ENCODE results near the gene WDFY2.

WDFY2 gene

GRCh38 chr13:51585696-51586095 lies 1.4 kb downstream of the WDFY2 start:
- no peak for DNase-seq
- WGBS (ENCODE audit: extremely low coverage, insufficient coverage, insufficient read length), result no CpG with 5 or more reads among the region's 4 CpGs
- no peak overlapping the region for H3K18ac ChIP-seq (ENCODE audit: low read length)

GRCh38 chr13:51587372-51587771 lies 3.1 kb downstream of the WDFY2 start:
- Histone ChIP-seq H3K23ac (ENCODE audit: low read length) (no peak overlapping the region), H2AFZ (ENCODE audit: insufficient read depth, low read length, poor library complexity) (no peak overlapping the region), H3K27me3 (ENCODE audit: insufficient read depth, low read length) (no peaks in the 10 kb centered on the region), H3K4me3 (ENCODE audit: low read depth, low read length) (no peak overlapping the region), H3K27ac (ENCODE audit: low read depth, low read length) (no peak overlapping the region), H3K14ac (ENCODE audit: low read length) (no peak overlapping the region), H4K91ac (ENCODE audit: low read depth, low read length) (no peak overlapping the region), H3K79me1 (ENCODE audit: low read length) (peaks cover 15% of the 10 kb centered on the region), H3K36me3 (ENCODE audit: control insufficient read depth in 1 of 2, insufficient read depth in 2 of 2, low read length in 2 of 2) (no peaks in the 10 kb centered on the region), H3K4me2 (ENCODE audit: low read length) (no peak overlapping the region), H3K4ac (ENCODE audit: low read depth, low read length) (no peak overlapping the region), H4K8ac (ENCODE audit: low read depth, low read length) (no peak overlapping the region), H3K18ac (ENCODE audit: low read length) (no peak overlapping the region), H3K79me2 (ENCODE audit: control insufficient read depth, insufficient read depth, low read length, poor library complexity) (peaks cover 10% of the 10 kb centered on the region), H4K12ac (ENCODE audit: low read depth, low read length) (no peak overlapping the region), H3K4me1 (ENCODE audit: control insufficient read depth in 1 of 2, insufficient read depth in 2 of 2, low read length in 2 of 2) (peaks cover 11 to 13% of the 10 kb centered on the region in 2 experiments), H2BK12ac (ENCODE audit: low read length) (no peak overlapping the region), H2BK120ac (ENCODE audit: insufficient read depth, low read length, poor library complexity) (no peak overlapping the region), H3K9ac (ENCODE audit: low read length) (no peak overlapping the region), H2BK5ac (ENCODE audit: low read depth, low read length, poor library complexity) (no peak overlapping the region), H3K9me3 (ENCODE audit: insufficient read depth, low read depth, low read length) (no peaks in the 10 kb centered on the region), H2AK5ac (ENCODE audit: low read length) (no peak overlapping the region)
- DNase-seq, result no peak
- no CpG with 5 or more reads among the region's 3 CpGs for WGBS (ENCODE audit: extremely low coverage, insufficient coverage, insufficient read length)

More at GRCh38 chr13:51585696-51586095, 1.4 kb downstream of the WDFY2 start:
- Histone ChIP-seq H2BK120ac (ENCODE audit: insufficient read depth, low read length, poor library complexity) (no peak overlapping the region), H4K91ac (ENCODE audit: low read depth, low read length) (no peak overlapping the region), H3K27ac (ENCODE audit: low read depth, low read length) (no peak overlapping the region), H2BK5ac (ENCODE audit: low read depth, low read length, poor library complexity) (no peak overlapping the region), H3K14ac (ENCODE audit: low read length) (no peak overlapping the region), H3K9me3 (ENCODE audit: insufficient read depth, low read depth, low read length) (no peaks in the 10 kb centered on the region), H3K4me1 (ENCODE audit: control insufficient read depth in 1 of 2, insufficient read depth in 2 of 2, low read length in 2 of 2) (peaks cover 7 to 9% of the 10 kb centered on the region in 2 experiments), H3K9ac (ENCODE audit: low read length) (no peak overlapping the region), H3K79me2 (ENCODE audit: control insufficient read depth, insufficient read depth, low read length, poor library complexity) (peaks cover 10% of the 10 kb centered on the region), H4K12ac (ENCODE audit: low read depth, low read length) (no peak overlapping the region), H3K36me3 (ENCODE audit: control insufficient read depth in 1 of 2, insufficient read depth in 2 of 2, low read length in 2 of 2) (no peaks in the 10 kb centered on the region), H3K4me2 (ENCODE audit: low read length) (peak overlapping the region; percentile 22), H3K79me1 (ENCODE audit: low read length) (peaks cover 15% of the 10 kb centered on the region), H2BK12ac (ENCODE audit: low read length) (no peak overlapping the region), H3K4me3 (ENCODE audit: low read depth, low read length) (no peak overlapping the region), H3K27me3 (ENCODE audit: insufficient read depth, low read length) (no peaks in the 10 kb centered on the region), H3K23ac (ENCODE audit: low read length) (no peak overlapping the region), H2AK5ac (ENCODE audit: low read length) (no peak overlapping the region), H2AFZ (ENCODE audit: insufficient read depth, low read length, poor library complexity) (no peak overlapping the region), H3K4ac (ENCODE audit: low read depth, low read length) (no peak overlapping the region), H4K8ac (ENCODE audit: low read depth, low read length) (no peak overlapping the region)

- H3K79me2 ChIP-seq (ENCODE audit: control insufficient read depth, insufficient read depth, low read length, poor library complexity), result peaks cover 10% of the 10 kb centered on the region
- H2BK120ac ChIP-seq (ENCODE audit: insufficient read depth, low read length, poor library complexity), result no peak overlapping the region
- H3K27ac ChIP-seq (ENCODE audit: low read depth, low read length), result no peak overlapping the region
- H3K4me3 ChIP-seq (ENCODE audit: low read depth, low read length), result no peak overlapping the region
- H4K12ac ChIP-seq (ENCODE audit: low read depth, low read length), result no peak overlapping the region
- H3K23ac ChIP-seq (ENCODE audit: low read length), result no peak overlapping the region
- no peak for DNase-seq
- H2AFZ ChIP-seq (ENCODE audit: insufficient read depth, low read length, poor library complexity), result no peak overlapping the region
- H3K36me3 ChIP-seq (ENCODE audit: control insufficient read depth in 1 of 2, insufficient read depth in 2 of 2, low read length in 2 of 2), result no peaks in the 10 kb centered on the region
- no peak overlapping the region for H3K18ac ChIP-seq (ENCODE audit: low read length)
- H4K8ac ChIP-seq (ENCODE audit: low read depth, low read length), result no peak overlapping the region
- no peak overlapping the region for H2AK5ac ChIP-seq (ENCODE audit: low read length)
- no peak overlapping the region for H2BK5ac ChIP-seq (ENCODE audit: low read depth, low read length, poor library complexity)
- H3K4me2 ChIP-seq (ENCODE audit: low read length), result no peak overlapping the region
- H3K4ac ChIP-seq (ENCODE audit: low read depth, low read length), result peak overlapping the region; percentile 80
- no peaks in the 10 kb centered on the region for H3K9me3 ChIP-seq (ENCODE audit: insufficient read depth, low read depth, low read length)
- H3K79me1 ChIP-seq (ENCODE audit: low read length), result peaks cover 12% of the 10 kb centered on the region
- H3K4me1 ChIP-seq (ENCODE audit: control insufficient read depth in 1 of 2, insufficient read depth in 2 of 2, low read length in 2 of 2), result peaks cover 7 to 10% of the 10 kb centered on the region in 2 experiments
- no peak overlapping the region for H3K9ac ChIP-seq (ENCODE audit: low read length)
- WGBS (ENCODE audit: extremely low coverage, insufficient coverage, insufficient read length), result no CpG with 5 or more reads among the region's 2 CpGs
- H3K14ac ChIP-seq (ENCODE audit: low read length), result no peak overlapping the region
- no peaks in the 10 kb centered on the region for H3K27me3 ChIP-seq (ENCODE audit: insufficient read depth, low read length)
- no peak overlapping the region for H2BK12ac ChIP-seq (ENCODE audit: low read length)
- H4K91ac ChIP-seq (ENCODE audit: low read depth, low read length), result no peak overlapping the region
These were observed 4.2 kb downstream of the WDFY2 start for GRCh38 chr13:51588406-51588949.

DNA sequence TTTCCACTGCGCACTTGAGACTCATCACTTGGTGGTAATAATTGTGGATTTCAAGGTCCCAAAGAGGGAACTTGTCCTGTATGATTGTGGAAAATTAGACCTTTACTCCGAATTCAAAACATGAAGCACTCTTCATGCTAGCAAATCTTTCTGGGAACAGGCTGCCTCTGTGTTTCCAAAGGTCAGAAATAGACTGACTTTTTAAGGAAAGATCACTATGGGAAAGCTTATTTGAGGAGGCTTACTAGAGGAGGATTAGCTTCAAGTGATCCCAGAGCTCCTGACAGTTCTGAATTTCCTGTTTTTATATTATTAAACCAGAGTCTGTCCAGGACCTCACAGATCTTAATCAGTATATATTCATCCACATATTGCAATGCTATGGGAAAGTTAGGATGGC lies 5.5 kb downstream of the WDFY2 start:
- WGBS (ENCODE audit: extremely low coverage, insufficient coverage, insufficient read length), result no CpG with 5 or more reads among the region's 2 CpGs
- no peak for DNase-seq
- Histone ChIP-seq H3K9me3 (ENCODE audit: insufficient read depth, low read depth, low read length) (no peaks in the 10 kb centered on the region), H3K79me2 (ENCODE audit: control insufficient read depth, insufficient read depth, low read length, poor library complexity) (peaks cover 8% of the 10 kb centered on the region), H2AK5ac (ENCODE audit: low read length) (no peak overlapping the region), H3K9ac (ENCODE audit: low read length) (no peak overlapping the region), H2BK5ac (ENCODE audit: low read depth, low read length, poor library complexity) (no peak overlapping the region), H3K23ac (ENCODE audit: low read length) (no peak overlapping the region), H3K4me1 (ENCODE audit: control insufficient read depth in 1 of 2, insufficient read depth in 2 of 2, low read length in 2 of 2) (peaks cover 6 to 10% of the 10 kb centered on the region in 2 experiments), H3K27ac (ENCODE audit: low read depth, low read length) (no peak overlapping the region), H3K36me3 (ENCODE audit: control insufficient read depth in 1 of 2, insufficient read depth in 2 of 2, low read length in 2 of 2) (no peaks in the 10 kb centered on the region), H3K4ac (ENCODE audit: low read depth, low read length) (no peak overlapping the region), H3K14ac (ENCODE audit: low read length) (no peak overlapping the region), H3K4me2 (ENCODE audit: low read length) (no peak overlapping the region), H2BK120ac (ENCODE audit: insufficient read depth, low read length, poor library complexity) (no peak overlapping the region), H2BK12ac (ENCODE audit: low read length) (no peak overlapping the region), H3K79me1 (ENCODE audit: low read length) (peaks cover 5% of the 10 kb centered on the region), H3K4me3 (ENCODE audit: low read depth, low read length) (no peak overlapping the region), H4K8ac (ENCODE audit: low read depth, low read length) (no peak overlapping the region), H3K27me3 (ENCODE audit: insufficient read depth, low read length) (no peaks in the 10 kb centered on the region), H4K91ac (ENCODE audit: low read depth, low read length) (no peak overlapping the region), H4K12ac (ENCODE audit: low read depth, low read length) (no peak overlapping the region), H2AFZ (ENCODE audit: insufficient read depth, low read length, poor library complexity) (no peak overlapping the region), H3K18ac (ENCODE audit: low read length) (no peak overlapping the region)

Measured in trophoblast cell (in vitro differentiated cells and primary cell).